ENCODE measurements around the gene GALT. TPM values are rescaled to one million over a fixed set of nuclear protein-coding genes. Genes with fewer than 3 reads are reported as not detected.

The GALT gene
- total RNA-seq, 1 donor from 2014 or later, result 32.1 TPM

- Histone ChIP-seq H3K4me1 (peaks cover 25% of the 10 kb centered on the region), H3K79me2 (ENCODE audit: low read depth) (peaks cover 15% of the 10 kb centered on the region), H3K27ac (no peak overlapping the region), H2AFZ (replicated peaks) (no peak overlapping the region), H3K36me3 (no peaks in the 10 kb centered on the region), H3K4me3 (no peak overlapping the region), H3K9me3 (ENCODE audit: low read depth) (no peaks in the 10 kb centered on the region), H3K9ac (no peak overlapping the region), H3K4me2 (no peak overlapping the region), H4K20me1 (ENCODE audit: low read depth) (peaks cover 17% of the 10 kb centered on the region), H3F3A (ENCODE audit: low read depth) (peaks cover 34% of the 10 kb centered on the region), H3K27me3 (peaks cover 24% of the 10 kb centered on the region)
- peaks cover 10% of the 10 kb centered on the region for H3K27me3 Mint-ChIP-seq (ENCODE audit: insufficient read depth, low read depth)
- TF ChIP-seq EZH2phosphoT487 (IDR thresholded peaks at IDR 0.05) (no peak), CTCF (IDR thresholded peaks at IDR 0.05) (no peak)
- peaks cover under 1% of the 10 kb centered on the region for H3K9me3 Mint-ChIP-seq
- no peak overlapping the region for H3K27ac Mint-ChIP-seq
- H3K36me3 Mint-ChIP-seq, result peaks cover 2% of the 10 kb centered on the region
- DNase-seq (ENCODE audit: low spot score), result no peak
- peaks cover 24% of the 10 kb centered on the region for H3K4me1 Mint-ChIP-seq
- H3K4me3 Mint-ChIP-seq, result peak overlapping the region; percentile 74
These were observed 10.9 kb upstream of the GALT start for GRCh38 chr9:34635556-34635955.

GRCh38 chr9:34636791-34637355, 9.6 kb upstream of the GALT start:
- peak overlapping the region; percentile 83 for H3K4me2 ChIP-seq
- H2AFZ ChIP-seq (replicated peaks), result peak overlapping the region; percentile 80
- H3K4me3 ChIP-seq, result peak overlapping the region; percentile 55
- no peak for TF ChIP-seq EZH2phosphoT487 (IDR thresholded peaks at IDR 0.05)
- TF ChIP-seq CTCF (IDR thresholded peaks at IDR 0.05), result no peak
- TF ChIP-seq EZH2 (IDR thresholded peaks at IDR 0.05), result no peak
- Mint-ChIP-seq H3K9me3 (no peaks in the 10 kb centered on the region), H3K27ac (peak overlapping the region; percentile 24), H3K27me3 (ENCODE audit: insufficient read depth, low read depth) (peaks cover 11% of the 10 kb centered on the region), H3K36me3 (peaks cover 2% of the 10 kb centered on the region), H3K4me3 (peak overlapping the region; percentile 91), H3K4me1 (peaks cover 24% of the 10 kb centered on the region)
- peaks cover 17% of the 10 kb centered on the region for H4K20me1 ChIP-seq (ENCODE audit: low read depth)
- no peak overlapping the region for H3K27ac ChIP-seq
- DNase-seq (ENCODE audit: low spot score), result no peak
- peaks cover 15% of the 10 kb centered on the region for H3K79me2 ChIP-seq (ENCODE audit: low read depth)
- H3K4me1 ChIP-seq, result peaks cover 21% of the 10 kb centered on the region
- H3K27me3 ChIP-seq, result peaks cover 11% of the 10 kb centered on the region
- H3K36me3 ChIP-seq, result no peaks in the 10 kb centered on the region
- no peaks in the 10 kb centered on the region for H3K9me3 ChIP-seq (ENCODE audit: low read depth)
- H3F3A ChIP-seq (ENCODE audit: low read depth), result peaks cover 34% of the 10 kb centered on the region
- H3K9ac ChIP-seq, result peak overlapping the region; percentile 4

- DNase-seq (ENCODE audit: low spot score), result peak; percentile 96
- Histone ChIP-seq H3K27ac (no peak within 1 kb of the TSS), H3K36me3 (no peaks in the 10 kb centered on the region), H3K9ac (peak within 1 kb of the TSS; percentile 4), H2AFZ (replicated peaks) (peak within 1 kb of the TSS; percentile 80), H3K9me3 (ENCODE audit: low read depth) (no peaks in the 10 kb centered on the region), H3K4me3 (peak within 1 kb of the TSS; percentile 55), H3K79me2 (ENCODE audit: low read depth) (peaks cover 15% of the 10 kb centered on the region), H3F3A (ENCODE audit: low read depth) (peaks cover 34% of the 10 kb centered on the region), H3K4me1 (peaks cover 21% of the 10 kb centered on the region), H4K20me1 (ENCODE audit: low read depth) (peaks cover 17% of the 10 kb centered on the region), H3K27me3 (peaks cover 5% of the 10 kb centered on the region), H3K4me2 (peak within 1 kb of the TSS; percentile 83)
- peak within 1 kb of the TSS; percentile 24 for H3K27ac Mint-ChIP-seq
- peaks cover 24% of the 10 kb centered on the region for H3K4me1 Mint-ChIP-seq
- peaks cover 8% of the 10 kb centered on the region for H3K27me3 Mint-ChIP-seq (ENCODE audit: insufficient read depth, low read depth)
- no peaks in the 10 kb centered on the region for H3K9me3 Mint-ChIP-seq
- peak; percentile 5 for TF ChIP-seq CTCF (IDR thresholded peaks at IDR 0.05)
- TF ChIP-seq EZH2phosphoT487 (IDR thresholded peaks at IDR 0.05), result no peak
- peak within 1 kb of the TSS; percentile 91 for H3K4me3 Mint-ChIP-seq
- peaks cover 2% of the 10 kb centered on the region for H3K36me3 Mint-ChIP-seq
These were observed 8.9 kb upstream of the GALT start, which contains the start of gene SIGMAR1 for GRCh38 chr9:34637356-34638137. SIGMAR1 (minus strand) TSS chr9:34637787; CDS start chr9:34637697, 90 bp downstream.

All from neural progenitor cell (in vitro differentiated cells).